CD4-positive, alpha-beta memory T cell (primary cell): ENCODE measurements around the gene RYR1. TPM values are rescaled to one million over a fixed set of nuclear protein-coding genes. Genes with fewer than 3 reads are reported as not detected.

Experiments
- CTCF ChIA-PET: fragments of 350-600 bp; sonication (Branson Sonifier 250); formaldehyde crosslinking; loops from one replicate; lab custom pipeline; 2021; ENCODE audit warnings: inconsistent platforms; ENCODE audit not compliant: partially characterized antibody; lab: Charles Lee
- POLR2A ChIA-PET: fragments of 350-600 bp; sonication (Branson Sonifier 250); formaldehyde crosslinking; loops from one replicate; lab custom pipeline; 2021; ENCODE audit not compliant: partially characterized antibody; lab: Charles Lee
- DNase-seq, 5 donors: peaks; one replicate each; pipeline versions ENCODE4 v3.0.0 to v3.0.0-alpha.2; 2020 to 2022; ENCODE audit warnings: mixed read lengths in 1 of 5
- H3K27ac ChIP-seq: one replicate; pipeline ENCODE4 v1.7.0; 2013; ENCODE audit warnings: low read depth, low read length
- H3K27me3 ChIP-seq: 2 replicates; pipeline ENCODE4 v1.7.0; 2013; ENCODE audit warnings: mild to moderate bottlenecking, low read length, moderate library complexity; ENCODE audit not compliant: insufficient read depth
- H3K36me3 ChIP-seq: 2 replicates; pipeline ENCODE4 v1.7.0; 2013; ENCODE audit warnings: mild to moderate bottlenecking, low read length, moderate library complexity; ENCODE audit not compliant: insufficient read depth
- H3K4me1 ChIP-seq: 2 replicates; pipeline ENCODE4 v1.7.0; 2013; ENCODE audit warnings: mild to moderate bottlenecking, low read length, moderate library complexity; ENCODE audit not compliant: insufficient read depth
- H3K4me3 ChIP-seq, 2 donors: one replicate each; pipeline ENCODE4 v1.7.0; 2013; ENCODE audit warnings: low read length in 2 of 2, mild to moderate bottlenecking in 1 of 2
- H3K9me3 ChIP-seq, 2 donors: one replicate each; pipeline ENCODE4 v1.7.0; 2013; ENCODE audit warnings: low read length in 2 of 2, control low read depth in 1 of 2; ENCODE audit not compliant: control insufficient read depth in 1 of 2
- H3K27ac Mint-ChIP-seq, 7 donors: one replicate each; pipeline ENCODE4 v1.8.0; 2020 to 2021; ENCODE audit warnings: mixed read lengths in 7 of 7, mild to moderate bottlenecking in 6 of 7, inconsistent platforms in 3 of 7, moderate library complexity in 3 of 7
- H3K27me3 Mint-ChIP-seq, 2 donors: one replicate each; pipeline ENCODE4 v1.8.0; 2020 to 2021; ENCODE audit warnings: mixed read lengths in 2 of 2
- H3K36me3 Mint-ChIP-seq, 2 donors: one replicate each; pipeline ENCODE4 v1.8.0; 2020 to 2021; ENCODE audit warnings: mixed read lengths in 2 of 2, inconsistent platforms in 1 of 2, mild to moderate bottlenecking in 1 of 2
- H3K4me1 Mint-ChIP-seq, 4 donors: one replicate each; pipeline ENCODE4 v1.8.0; 2020 to 2021; ENCODE audit warnings: mixed read lengths in 4 of 4, mild to moderate bottlenecking in 1 of 4
- H3K4me3 Mint-ChIP-seq, 8 donors: one replicate each; pipeline ENCODE4 v1.8.0; 2020 to 2021; ENCODE audit warnings: mixed read lengths in 8 of 8, mild to moderate bottlenecking in 7 of 8, moderate library complexity in 6 of 8, inconsistent platforms in 3 of 8
- H3K9me3 Mint-ChIP-seq, 8 donors: one replicate each; pipeline ENCODE4 v1.8.0; 2020 to 2021; ENCODE audit warnings: mixed read lengths in 8 of 8, mild to moderate bottlenecking in 5 of 8, inconsistent platforms in 3 of 8, moderate library complexity in 1 of 8
- intact Hi-C: fragments of 100-400 bp; cut with micrococcal nuclease; formaldehyde crosslinking; loops from one replicate; pipeline ENCODE4 v1.15.1; 2023
- polyA plus RNA-seq, 2 donors: library from polyadenylated mRNA; unstranded; fragments of 300-500 nt; fragmentation: Illumina TruSeq; gene quantifications; one replicate each; pipeline ENCODE4 v1.2.3, GENCODE V29; 2021
- total RNA-seq, 2 experiments: library from RNA; stranded (reverse); gene quantifications; one replicate each; pipeline ENCODE4 v1.2.3, GENCODE V29; 2021

Gene RYR1
- total RNA-seq (1 to 10 TPM; 5.0 to 6.2 TPM), polyA plus RNA-seq (under 1 TPM; 0.02 to 0.50 TPM)

DNA sequence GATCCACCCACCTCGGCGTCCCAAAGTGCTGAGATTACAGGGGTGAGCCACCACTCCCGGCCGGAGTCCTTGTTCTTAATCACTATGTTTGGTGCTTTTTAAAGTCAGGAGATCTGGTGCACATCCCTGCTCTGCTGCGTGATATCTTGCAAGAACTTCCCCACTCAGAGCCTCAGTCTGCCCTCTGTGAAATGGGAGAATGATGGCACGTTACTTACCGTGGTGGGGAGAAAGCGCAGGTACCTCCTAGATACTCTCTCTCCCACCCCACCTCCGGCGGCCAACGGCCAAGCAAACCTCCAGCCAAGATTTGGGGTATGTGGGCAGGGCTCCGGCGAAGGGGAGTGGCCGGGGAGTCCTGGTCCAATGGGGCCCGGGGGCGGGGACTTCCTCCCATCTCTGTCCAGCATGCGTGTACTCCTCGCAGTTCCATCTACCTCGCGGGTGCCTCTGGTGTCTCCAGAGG is at the start of gene RYR1:
RYR1 (plus strand) TSS at position 424 of the 466 bp plus-strand sequence. CDS start 139 bp downstream, outside the sequence.
- Histone ChIP-seq H3K9me3 (no peaks in the 10 kb centered on the region), H3K36me3 (no peaks in the 10 kb centered on the region), H3K27me3 (peaks cover 3% of the 10 kb centered on the region), H3K4me1 (peaks cover 16% of the 10 kb centered on the region), H3K27ac (no peak within 1 kb of the TSS), H3K4me3 (no peak within 1 kb of the TSS)
- peak in 2 of 5 donors; percentile 18 to 19 for DNase-seq
- Mint-ChIP-seq H3K4me3 (peak within 1 kb of the TSS in 6 of 8 donors; percentile 29 to 70 (median 57)), H3K27me3 (peaks cover 7 to 11% of the 10 kb centered on the region in 2 donors), H3K36me3 (no peaks in the 10 kb centered on the region), H3K4me1 (peaks cover 9 to 19% (median 13%) of the 10 kb centered on the region in 4 donors), H3K27ac (no peak within 1 kb of the TSS), H3K9me3 (no peaks in the 10 kb centered on the region)
- intact Hi-C loops: no loop called here
- POLR2A ChIA-PET: no interaction called here
- CTCF ChIA-PET: no interaction called here

DNA sequence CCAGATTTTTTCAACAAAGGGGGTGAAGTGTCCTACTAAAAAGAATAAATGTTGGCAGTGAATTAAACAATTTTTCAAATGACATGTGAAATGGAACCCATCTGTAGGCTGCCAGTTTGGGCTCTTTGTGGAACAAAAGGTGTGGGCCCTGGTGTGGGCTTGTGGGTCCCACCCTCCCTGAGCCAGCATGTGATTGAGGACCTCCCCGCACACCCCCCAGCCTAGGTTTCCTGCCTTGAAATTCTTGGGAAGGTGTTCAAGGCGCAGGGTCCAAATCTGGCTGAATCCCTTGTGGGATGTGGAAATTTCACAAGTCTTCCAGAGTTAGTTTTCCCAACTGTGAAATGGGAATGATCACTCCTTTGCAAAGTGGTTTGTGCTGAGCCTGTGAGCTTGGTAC is 49.7 kb upstream of the RYR1 start:
- H3K36me3 ChIP-seq: peaks cover 47% of the 10 kb centered on the region

DNA sequence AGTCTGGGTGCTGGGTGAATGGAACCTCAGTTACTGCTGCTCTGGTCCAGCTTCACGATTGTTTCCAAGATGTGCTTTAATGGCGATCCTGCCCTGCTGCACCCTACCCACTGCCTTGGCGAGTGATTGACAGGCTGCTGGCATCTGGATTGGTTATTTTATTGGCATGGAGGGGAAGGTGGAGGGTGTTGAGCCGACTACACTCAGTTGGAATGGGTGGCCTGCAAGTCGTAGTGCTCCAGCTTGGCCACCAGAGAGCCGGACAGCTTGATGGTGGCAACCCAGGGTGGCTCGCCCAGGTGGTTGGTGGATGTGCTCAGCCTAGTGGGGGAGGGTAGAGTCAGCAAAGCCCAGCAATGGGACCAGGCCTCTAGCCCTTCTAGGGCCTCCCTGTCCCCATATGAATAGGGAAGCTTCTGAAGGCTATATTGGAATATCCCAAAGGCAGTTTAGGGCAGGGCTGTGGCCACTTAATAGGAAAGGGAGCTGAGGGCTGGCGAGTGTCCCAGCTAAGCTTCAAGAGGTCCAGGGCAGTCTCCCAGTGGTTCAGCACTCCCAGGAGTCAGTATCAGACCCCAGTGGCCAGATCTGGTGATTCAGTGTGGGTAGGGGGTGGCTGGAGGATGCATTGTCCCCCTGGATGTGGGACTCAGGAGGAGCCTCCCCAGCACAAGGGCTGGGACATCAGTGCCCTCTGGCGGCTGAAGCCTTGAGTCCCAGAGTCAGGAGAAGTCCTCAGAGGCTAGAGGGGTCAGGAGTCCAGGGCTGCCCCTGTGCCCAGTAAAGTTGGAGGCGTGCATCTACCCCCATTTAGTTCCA is 49.1 kb upstream of the RYR1 start:
- CTCF ChIA-PET: interaction anchor here (1.5 kb wide), 1 partner anchor 140 kb away, joined by 3 read pairs; no protein-coding TSS in a partner anchor
- no peaks in the 10 kb centered on the region for H3K27me3 ChIP-seq

More for the DNA sequence above, 49.7 kb upstream of the RYR1 start:
- ChIA-PET POLR2A (interaction anchor here (1.1 to 2.6 kb wide), 2 partner anchors 9 to 19 kb away, joined by 5 to 17 read pairs; partner anchors contain the start of genes FAM98C and PSMD8), CTCF (no interaction called here)
- Mint-ChIP-seq H3K36me3 (peaks cover 35 to 49% of the 10 kb centered on the region in 2 donors), H3K4me1 (peaks cover 10 to 29% (median 15%) of the 10 kb centered on the region in 4 donors), H3K27ac (no peak overlapping the region), H3K9me3 (no peaks in the 10 kb centered on the region), H3K4me3 (no peak overlapping the region), H3K27me3 (peaks cover 0 to 11% of the 10 kb centered on the region in 2 donors)
- H3K27me3 ChIP-seq: no peaks in the 10 kb centered on the region
- no peaks in the 10 kb centered on the region for H3K9me3 ChIP-seq
- H3K4me3 ChIP-seq: no peak overlapping the region
- intact Hi-C loops: no loop called here
- H3K27ac ChIP-seq: no peak overlapping the region
- peak in 1 of 5 donors; percentile 4 for DNase-seq
- H3K4me1 ChIP-seq: peaks cover 24% of the 10 kb centered on the region

DNA sequence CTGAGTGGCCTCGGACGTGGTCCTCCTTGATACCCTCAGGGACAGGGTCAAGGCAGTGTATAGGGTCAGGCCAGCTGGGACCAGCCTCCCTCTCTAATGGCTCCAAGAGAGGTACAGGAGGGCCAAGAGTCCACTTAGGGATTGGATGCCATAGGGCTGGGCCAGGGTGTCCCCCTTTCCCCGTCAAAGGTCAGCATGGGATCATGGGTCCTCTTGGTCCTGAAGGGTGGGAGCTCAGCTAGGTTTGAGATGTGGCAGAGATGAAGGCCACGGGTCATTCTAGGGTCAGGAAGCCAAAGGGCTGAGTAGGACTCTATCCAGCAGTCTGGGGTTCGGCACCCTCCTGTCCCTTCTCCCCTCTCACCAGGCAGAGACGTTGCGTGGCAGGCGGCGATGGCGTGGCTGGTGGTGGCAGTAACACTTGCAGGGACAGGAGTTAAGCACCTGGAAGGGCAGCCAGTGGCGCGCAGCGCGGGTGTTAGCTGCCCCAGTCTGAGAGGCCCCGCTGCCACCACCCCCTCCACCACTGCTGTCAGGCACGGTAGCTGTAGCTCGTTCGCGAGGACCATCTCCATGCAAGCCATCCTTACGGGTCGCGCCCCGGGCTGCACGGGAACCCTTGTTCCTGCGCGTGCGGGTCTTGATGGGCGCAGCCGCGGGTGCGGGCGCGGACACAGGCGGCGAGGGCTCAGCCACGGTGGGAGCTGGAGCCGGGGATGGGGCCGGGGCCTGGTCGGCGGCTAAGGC is 48.3 kb upstream of the RYR1 start:
- Mint-ChIP-seq H3K36me3 (peaks cover 27 to 38% of the 10 kb centered on the region in 2 donors), H3K27ac (peak overlapping the region in 1 of 7 donors; percentile 62), H3K4me1 (peaks cover 12 to 38% (median 18%) of the 10 kb centered on the region in 4 donors), H3K4me3 (peak overlapping the region in 3 of 8 donors; percentile 15 to 59 (median 46)), H3K27me3 (peaks cover 0 to 11% of the 10 kb centered on the region in 2 donors), H3K9me3 (no peaks in the 10 kb centered on the region)
- intact Hi-C loops: no loop called here
- peak in 1 of 5 donors; percentile 44 for DNase-seq
- H3K4me3 ChIP-seq: no peak overlapping the region
- no peaks in the 10 kb centered on the region for H3K9me3 ChIP-seq
- H3K4me1 ChIP-seq: peaks cover 31% of the 10 kb centered on the region
- peaks cover 36% of the 10 kb centered on the region for H3K36me3 ChIP-seq
- POLR2A ChIA-PET: interaction anchor here (1.1 to 2.6 kb wide), 4 partner anchors 9 to 18 kb away, joined by 5 to 17 read pairs (median 10); partner anchors contain the start of genes FAM98C and PSMD8
- H3K27ac ChIP-seq: no peak overlapping the region
- no peaks in the 10 kb centered on the region for H3K27me3 ChIP-seq
- CTCF ChIA-PET: interaction anchor here (1.5 kb wide), 1 partner anchor 141 kb away, joined by 3 read pairs; no protein-coding TSS in a partner anchor

More for the DNA sequence above, 49.1 kb upstream of the RYR1 start:
- POLR2A ChIA-PET: interaction anchor here (1.1 to 2.6 kb wide), 4 partner anchors 8 to 18 kb away, joined by 5 to 17 read pairs (median 10); partner anchors contain the start of genes FAM98C and PSMD8
- Histone ChIP-seq H3K4me3 (no peak overlapping the region), H3K36me3 (peaks cover 40% of the 10 kb centered on the region), H3K4me1 (peaks cover 30% of the 10 kb centered on the region), H3K27ac (no peak overlapping the region), H3K9me3 (no peaks in the 10 kb centered on the region)
- Mint-ChIP-seq H3K9me3 (no peaks in the 10 kb centered on the region), H3K4me3 (peak overlapping the region in 1 of 8 donors; percentile 46), H3K36me3 (peaks cover 33 to 44% of the 10 kb centered on the region in 2 donors), H3K4me1 (peaks cover 11 to 32% (median 18%) of the 10 kb centered on the region in 4 donors), H3K27ac (peak overlapping the region in 2 of 7 donors; percentile 55 to 62), H3K27me3 (peaks cover 0 to 11% of the 10 kb centered on the region in 2 donors)
- DNase-seq: peak in 1 of 5 donors; percentile 15
- intact Hi-C loops: no loop called here

DNA sequence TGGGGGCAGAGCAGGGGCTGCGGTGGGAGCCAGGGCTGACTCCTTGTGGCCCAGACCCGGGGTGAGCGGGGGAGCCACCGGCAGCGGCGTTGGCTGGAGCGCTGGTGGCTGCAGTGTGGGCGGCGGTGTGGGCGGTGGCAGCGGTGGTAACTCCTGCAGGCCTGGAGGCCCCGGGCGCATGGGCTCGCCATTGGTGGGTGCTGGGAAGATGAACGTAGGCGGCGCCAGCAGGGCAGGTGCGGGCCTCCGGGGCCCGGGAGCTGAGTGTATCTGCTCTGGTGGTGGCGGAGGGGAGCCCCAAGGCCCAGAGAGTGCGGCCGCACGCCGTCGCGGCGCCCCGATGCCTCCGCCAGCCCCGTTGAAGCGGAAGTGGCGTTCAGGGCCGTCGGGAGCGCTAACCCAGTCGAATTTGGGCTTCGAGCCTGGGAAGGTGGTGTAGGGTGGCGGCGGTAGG is 47.7 kb upstream of the RYR1 start:
- Histone ChIP-seq H3K27me3 (no peaks in the 10 kb centered on the region), H3K4me3 (no peak overlapping the region), H3K27ac (no peak overlapping the region), H3K4me1 (peaks cover 31% of the 10 kb centered on the region), H3K36me3 (peaks cover 32% of the 10 kb centered on the region), H3K9me3 (no peaks in the 10 kb centered on the region)
- Mint-ChIP-seq H3K27me3 (peaks cover 0 to 11% of the 10 kb centered on the region in 2 donors), H3K27ac (no peak overlapping the region), H3K4me3 (no peak overlapping the region), H3K4me1 (peaks cover 12 to 42% (median 18%) of the 10 kb centered on the region in 4 donors), H3K36me3 (peaks cover 21 to 35% of the 10 kb centered on the region in 2 donors), H3K9me3 (no peaks in the 10 kb centered on the region)
- intact Hi-C loops: no loop called here
- peak in 1 of 5 donors; percentile 27 for DNase-seq
- POLR2A ChIA-PET: interaction anchor here (1.8 to 2.6 kb wide), 3 partner anchors 9 to 11 kb away, joined by 7 to 17 read pairs (median 14); partner anchors contain the start of gene PSMD8
- CTCF ChIA-PET: no interaction called here

DNA sequence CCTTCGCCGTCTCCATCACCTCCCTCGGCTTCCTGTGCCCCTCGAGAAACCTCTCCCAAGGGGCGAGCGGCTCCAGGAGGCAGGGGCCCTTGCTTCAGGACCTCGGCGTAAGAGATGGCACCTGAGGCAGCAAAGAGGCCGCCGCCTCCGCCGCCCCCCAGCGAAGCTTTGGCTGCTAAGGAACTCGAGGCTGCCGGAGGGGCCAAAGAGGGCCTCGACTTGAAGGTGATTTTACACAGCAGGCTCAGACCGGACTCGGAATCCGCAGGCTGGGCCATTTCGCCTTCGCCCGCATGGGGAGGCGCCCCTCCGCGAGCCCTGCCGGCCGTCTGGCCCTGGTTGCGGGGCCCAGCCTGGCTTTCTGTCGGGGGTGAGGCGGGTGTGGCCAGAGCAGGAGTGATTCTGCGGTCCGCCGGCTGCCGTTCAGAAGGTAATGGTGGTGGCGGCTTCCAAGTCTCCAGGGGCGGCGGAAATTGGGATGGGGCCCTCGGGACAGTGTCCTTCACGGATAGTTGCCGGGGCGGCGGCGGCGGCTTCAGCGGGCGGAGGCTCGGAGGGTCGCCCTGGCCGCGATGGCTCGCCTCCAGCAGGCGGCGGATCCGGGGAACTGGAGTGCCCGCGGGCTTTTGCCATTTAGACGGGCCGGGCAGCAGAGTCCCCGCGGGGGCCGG is 47.1 kb upstream of the RYR1 start:
- peaks cover 31% of the 10 kb centered on the region for H3K4me1 ChIP-seq
- no peaks in the 10 kb centered on the region for H3K9me3 Mint-ChIP-seq
- no peaks in the 10 kb centered on the region for H3K27me3 ChIP-seq
- H3K27ac ChIP-seq: no peak overlapping the region
- H3K4me1 Mint-ChIP-seq: peaks cover 12 to 45% (median 18%) of the 10 kb centered on the region in 4 donors
- ChIA-PET CTCF (no interaction called here), POLR2A (interaction anchor here (1.8 to 4.3 kb wide), 7 partner anchors 9 to 349 kb away, joined by 5 to 78 read pairs (median 14); partner anchors contain the start of genes EIF3K, FAM98C and PSMD8)
- H3K4me3 ChIP-seq: no peak overlapping the region
- peaks cover 0 to 11% of the 10 kb centered on the region in 2 donors for H3K27me3 Mint-ChIP-seq
- peak in 1 of 5 donors; percentile 36 for DNase-seq
- H3K36me3 ChIP-seq: peaks cover 25% of the 10 kb centered on the region
- no peaks in the 10 kb centered on the region for H3K9me3 ChIP-seq
- no peak overlapping the region for H3K27ac Mint-ChIP-seq
- intact Hi-C loops: no loop called here
- no peak overlapping the region for H3K4me3 Mint-ChIP-seq
- peaks cover 15 to 29% of the 10 kb centered on the region in 2 donors for H3K36me3 Mint-ChIP-seq
